ENCODE data around the gene CCDC126.

The CCDC126 gene

DNA sequence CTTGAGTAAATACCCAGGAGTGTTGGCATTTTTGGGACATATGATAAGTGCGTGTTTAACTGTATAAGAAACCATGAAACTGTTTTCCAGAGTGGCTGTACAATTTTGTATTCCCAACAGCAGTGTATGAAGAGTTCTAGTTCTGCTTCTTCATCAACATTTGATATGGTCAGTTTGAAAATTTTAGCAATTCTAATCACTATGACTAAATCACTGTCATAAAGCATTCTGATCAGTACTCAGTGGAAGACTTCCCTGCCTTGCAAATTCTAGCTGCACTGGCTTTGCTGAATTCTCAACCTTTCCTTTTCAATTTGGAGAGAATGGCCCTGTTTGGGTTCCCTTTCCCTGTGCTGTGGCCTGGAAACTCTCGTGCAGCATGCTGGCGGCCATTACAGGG is 64.2 kb downstream of the CCDC126 start (continued):
- no peak for TF ChIP-seq BCL11A (tag by site-specific recombination; IDR thresholded peaks at IDR 0.05; ENCODE audit: low read depth)
- TF ChIP-seq, protein P1, sequence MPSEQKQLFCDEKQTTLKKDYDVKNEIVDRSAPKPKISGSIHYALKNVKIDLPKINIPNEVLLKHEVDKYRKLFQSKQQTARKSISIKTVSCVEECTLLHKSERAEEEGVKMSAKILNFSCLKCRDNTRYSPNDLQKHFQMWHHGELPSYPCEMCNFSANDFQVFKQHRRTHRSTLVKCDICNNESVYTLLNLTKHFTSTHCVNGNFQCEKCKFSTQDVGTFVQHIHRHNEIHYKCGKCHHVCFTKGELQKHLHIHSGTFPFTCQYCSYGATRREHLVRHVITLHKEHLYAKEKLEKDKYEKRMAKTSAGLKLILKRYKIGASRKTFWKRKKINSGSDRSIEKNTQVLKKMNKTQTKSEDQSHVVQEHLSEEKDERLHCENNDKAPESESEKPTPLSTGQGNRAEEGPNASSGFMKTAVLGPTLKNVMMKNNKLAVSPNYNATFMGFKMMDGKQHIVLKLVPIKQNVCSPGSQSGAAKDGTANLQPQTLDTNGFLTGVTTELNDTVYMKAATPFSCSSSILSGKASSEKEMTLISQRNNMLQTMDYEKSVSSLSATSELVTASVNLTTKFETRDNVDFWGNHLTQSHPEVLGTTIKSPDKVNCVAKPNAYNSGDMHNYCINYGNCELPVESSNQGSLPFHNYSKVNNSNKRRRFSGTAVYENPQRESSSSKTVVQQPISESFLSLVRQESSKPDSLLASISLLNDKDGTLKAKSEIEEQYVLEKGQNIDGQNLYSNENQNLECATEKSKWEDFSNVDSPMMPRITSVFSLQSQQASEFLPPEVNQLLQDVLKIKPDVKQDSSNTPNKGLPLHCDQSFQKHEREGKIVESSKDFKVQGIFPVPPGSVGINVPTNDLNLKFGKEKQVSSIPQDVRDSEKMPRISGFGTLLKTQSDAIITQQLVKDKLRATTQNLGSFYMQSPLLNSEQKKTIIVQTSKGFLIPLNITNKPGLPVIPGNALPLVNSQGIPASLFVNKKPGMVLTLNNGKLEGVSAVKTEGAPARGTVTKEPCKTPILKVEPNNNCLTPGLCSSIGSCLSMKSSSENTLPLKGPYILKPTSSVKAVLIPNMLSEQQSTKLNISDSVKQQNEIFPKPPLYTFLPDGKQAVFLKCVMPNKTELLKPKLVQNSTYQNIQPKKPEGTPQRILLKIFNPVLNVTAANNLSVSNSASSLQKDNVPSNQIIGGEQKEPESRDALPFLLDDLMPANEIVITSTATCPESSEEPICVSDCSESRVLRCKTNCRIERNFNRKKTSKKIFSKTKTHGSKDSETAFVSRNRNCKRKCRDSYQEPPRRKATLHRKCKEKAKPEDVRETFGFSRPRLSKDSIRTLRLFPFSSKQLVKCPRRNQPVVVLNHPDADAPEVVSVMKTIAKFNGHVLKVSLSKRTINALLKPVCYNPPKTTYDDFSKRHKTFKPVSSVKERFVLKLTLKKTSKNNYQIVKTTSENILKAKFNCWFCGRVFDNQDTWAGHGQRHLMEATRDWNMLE (tag by site-specific recombination; conservative IDR thresholded peaks at IDR 0.05; ENCODE audit: low read depth) = no peak

DNA sequence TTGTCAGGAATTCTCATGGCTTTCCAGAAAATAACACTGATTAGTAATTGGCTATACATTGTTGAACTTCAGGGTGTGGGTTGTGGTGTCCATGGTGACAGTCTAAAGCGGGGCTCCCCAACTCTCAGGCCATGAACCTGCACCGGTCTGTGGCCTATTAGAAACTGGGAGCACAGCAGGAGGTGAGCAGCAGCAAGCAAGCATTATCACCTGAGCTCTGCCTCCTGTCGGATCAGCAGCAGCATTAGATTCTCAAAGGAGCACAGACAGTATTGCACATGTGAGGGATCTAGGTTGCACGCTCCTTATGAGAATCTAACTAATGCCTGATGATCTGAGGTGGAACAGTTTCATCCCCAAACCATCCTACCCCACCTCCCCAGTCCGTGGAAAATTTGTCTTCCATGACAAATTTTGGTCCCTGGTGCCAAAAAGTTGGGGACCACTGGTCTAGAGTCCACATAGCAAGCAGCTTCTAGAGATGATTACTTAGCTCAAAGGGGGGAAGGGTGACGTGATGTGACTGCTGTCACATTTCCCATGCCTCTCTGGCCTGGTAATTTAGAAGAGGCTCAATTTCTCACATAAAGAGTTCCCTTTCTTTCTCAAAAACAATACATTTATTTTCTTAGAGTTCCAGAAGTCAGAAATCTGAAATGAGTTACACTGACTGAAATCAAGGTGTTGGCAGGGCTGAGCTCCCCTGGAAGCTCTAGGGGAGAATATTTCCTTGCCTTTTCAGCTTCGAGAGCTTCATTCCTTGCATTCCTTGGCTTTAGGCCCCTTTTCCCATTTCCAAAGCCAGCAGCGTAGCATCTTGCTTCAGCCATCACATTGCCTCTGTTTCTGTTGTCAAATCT is 65.2 kb downstream of the CCDC126 start:
- CTCF ChIA-PET = interaction anchor here (0.6 to 1.5 kb wide), 2 partner anchors 35 to 93 kb away, joined by 3 read pairs; no protein-coding TSS in a partner anchor
- H3K9me3 ChIP-seq (ENCODE audit: control insufficient read depth, insufficient read depth, low read depth, low read length) = no peaks in the 10 kb centered on the region
- no peaks in the 10 kb centered on the region for H3K36me3 ChIP-seq (ENCODE audit: control insufficient read depth in 2 of 2, insufficient read depth in 1 of 2, low read length in 2 of 2)
- POLR2A ChIA-PET = no interaction called here
- H3K4me3 ChIP-seq (ENCODE audit: low read depth, low read length) = no peak overlapping the region
- H3K27ac ChIP-seq (ENCODE audit: extremely low read depth, low read depth, low read length) = no peak overlapping the region
- H3K4me1 ChIP-seq (ENCODE audit: control insufficient read depth, insufficient read depth, low read length) = no peaks in the 10 kb centered on the region
- TF ChIP-seq, protein P2, sequence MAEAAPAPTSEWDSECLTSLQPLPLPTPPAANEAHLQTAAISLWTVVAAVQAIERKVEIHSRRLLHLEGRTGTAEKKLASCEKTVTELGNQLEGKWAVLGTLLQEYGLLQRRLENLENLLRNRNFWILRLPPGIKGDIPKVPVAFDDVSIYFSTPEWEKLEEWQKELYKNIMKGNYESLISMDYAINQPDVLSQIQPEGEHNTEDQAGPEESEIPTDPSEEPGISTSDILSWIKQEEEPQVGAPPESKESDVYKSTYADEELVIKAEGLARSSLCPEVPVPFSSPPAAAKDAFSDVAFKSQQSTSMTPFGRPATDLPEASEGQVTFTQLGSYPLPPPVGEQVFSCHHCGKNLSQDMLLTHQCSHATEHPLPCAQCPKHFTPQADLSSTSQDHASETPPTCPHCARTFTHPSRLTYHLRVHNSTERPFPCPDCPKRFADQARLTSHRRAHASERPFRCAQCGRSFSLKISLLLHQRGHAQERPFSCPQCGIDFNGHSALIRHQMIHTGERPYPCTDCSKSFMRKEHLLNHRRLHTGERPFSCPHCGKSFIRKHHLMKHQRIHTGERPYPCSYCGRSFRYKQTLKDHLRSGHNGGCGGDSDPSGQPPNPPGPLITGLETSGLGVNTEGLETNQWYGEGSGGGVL (tag by site-specific recombination; IDR thresholded peaks at IDR 0.05) = no peak
- TF ChIP-seq ZNF394 (tag by site-specific recombination; IDR thresholded peaks at IDR 0.05; ENCODE audit: borderline replicate concordance) (no peak), ZNF426 (tag by site-specific recombination; IDR thresholded peaks at IDR 0.05) (no peak), ZNF114 (tag by site-specific recombination; IDR thresholded peaks at IDR 0.05) (no peak), ZNF548 (tag by site-specific recombination; IDR thresholded peaks at IDR 0.05) (no peak), KLF1 (tag by site-specific recombination; IDR thresholded peaks at IDR 0.05) (no peak), ZNF658 (tag by site-specific recombination; IDR thresholded peaks at IDR 0.05) (no peak), ZNF433 (tag by site-specific recombination; IDR thresholded peaks at IDR 0.05; ENCODE audit: low read depth) (no peak), FEZF1 (tag by site-specific recombination; IDR thresholded peaks at IDR 0.05) (no peak), ZBTB48 (tag by site-specific recombination; IDR thresholded peaks at IDR 0.05) (no peak), ZNF610 (tag by site-specific recombination; IDR thresholded peaks at IDR 0.05; ENCODE audit: borderline replicate concordance) (no peak), ZFP3 (tag by site-specific recombination; IDR thresholded peaks at IDR 0.05; ENCODE audit: low read depth) (no peak), ZNF138 (tag by site-specific recombination; IDR thresholded peaks at IDR 0.05; ENCODE audit: borderline replicate concordance) (no peak)
- TF ChIP-seq, protein P3, sequence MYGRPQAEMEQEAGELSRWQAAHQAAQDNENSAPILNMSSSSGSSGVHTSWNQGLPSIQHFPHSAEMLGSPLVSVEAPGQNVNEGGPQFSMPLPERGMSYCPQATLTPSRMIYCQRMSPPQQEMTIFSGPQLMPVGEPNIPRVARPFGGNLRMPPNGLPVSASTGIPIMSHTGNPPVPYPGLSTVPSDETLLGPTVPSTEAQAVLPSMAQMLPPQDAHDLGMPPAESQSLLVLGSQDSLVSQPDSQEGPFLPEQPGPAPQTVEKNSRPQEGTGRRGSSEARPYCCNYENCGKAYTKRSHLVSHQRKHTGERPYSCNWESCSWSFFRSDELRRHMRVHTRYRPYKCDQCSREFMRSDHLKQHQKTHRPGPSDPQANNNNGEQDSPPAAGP (tag by site-specific recombination; IDR thresholded peaks at IDR 0.05) = no peak
- TF ChIP-seq, protein P4, sequence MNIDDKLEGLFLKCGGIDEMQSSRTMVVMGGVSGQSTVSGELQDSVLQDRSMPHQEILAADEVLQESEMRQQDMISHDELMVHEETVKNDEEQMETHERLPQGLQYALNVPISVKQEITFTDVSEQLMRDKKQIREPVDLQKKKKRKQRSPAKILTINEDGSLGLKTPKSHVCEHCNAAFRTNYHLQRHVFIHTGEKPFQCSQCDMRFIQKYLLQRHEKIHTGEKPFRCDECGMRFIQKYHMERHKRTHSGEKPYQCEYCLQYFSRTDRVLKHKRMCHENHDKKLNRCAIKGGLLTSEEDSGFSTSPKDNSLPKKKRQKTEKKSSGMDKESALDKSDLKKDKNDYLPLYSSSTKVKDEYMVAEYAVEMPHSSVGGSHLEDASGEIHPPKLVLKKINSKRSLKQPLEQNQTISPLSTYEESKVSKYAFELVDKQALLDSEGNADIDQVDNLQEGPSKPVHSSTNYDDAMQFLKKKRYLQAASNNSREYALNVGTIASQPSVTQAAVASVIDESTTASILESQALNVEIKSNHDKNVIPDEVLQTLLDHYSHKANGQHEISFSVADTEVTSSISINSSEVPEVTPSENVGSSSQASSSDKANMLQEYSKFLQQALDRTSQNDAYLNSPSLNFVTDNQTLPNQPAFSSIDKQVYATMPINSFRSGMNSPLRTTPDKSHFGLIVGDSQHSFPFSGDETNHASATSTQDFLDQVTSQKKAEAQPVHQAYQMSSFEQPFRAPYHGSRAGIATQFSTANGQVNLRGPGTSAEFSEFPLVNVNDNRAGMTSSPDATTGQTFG (tag by site-specific recombination; IDR thresholded peaks at IDR 0.05; ENCODE audit: borderline replicate concordance) = no peak
- TF ChIP-seq, protein P5, sequence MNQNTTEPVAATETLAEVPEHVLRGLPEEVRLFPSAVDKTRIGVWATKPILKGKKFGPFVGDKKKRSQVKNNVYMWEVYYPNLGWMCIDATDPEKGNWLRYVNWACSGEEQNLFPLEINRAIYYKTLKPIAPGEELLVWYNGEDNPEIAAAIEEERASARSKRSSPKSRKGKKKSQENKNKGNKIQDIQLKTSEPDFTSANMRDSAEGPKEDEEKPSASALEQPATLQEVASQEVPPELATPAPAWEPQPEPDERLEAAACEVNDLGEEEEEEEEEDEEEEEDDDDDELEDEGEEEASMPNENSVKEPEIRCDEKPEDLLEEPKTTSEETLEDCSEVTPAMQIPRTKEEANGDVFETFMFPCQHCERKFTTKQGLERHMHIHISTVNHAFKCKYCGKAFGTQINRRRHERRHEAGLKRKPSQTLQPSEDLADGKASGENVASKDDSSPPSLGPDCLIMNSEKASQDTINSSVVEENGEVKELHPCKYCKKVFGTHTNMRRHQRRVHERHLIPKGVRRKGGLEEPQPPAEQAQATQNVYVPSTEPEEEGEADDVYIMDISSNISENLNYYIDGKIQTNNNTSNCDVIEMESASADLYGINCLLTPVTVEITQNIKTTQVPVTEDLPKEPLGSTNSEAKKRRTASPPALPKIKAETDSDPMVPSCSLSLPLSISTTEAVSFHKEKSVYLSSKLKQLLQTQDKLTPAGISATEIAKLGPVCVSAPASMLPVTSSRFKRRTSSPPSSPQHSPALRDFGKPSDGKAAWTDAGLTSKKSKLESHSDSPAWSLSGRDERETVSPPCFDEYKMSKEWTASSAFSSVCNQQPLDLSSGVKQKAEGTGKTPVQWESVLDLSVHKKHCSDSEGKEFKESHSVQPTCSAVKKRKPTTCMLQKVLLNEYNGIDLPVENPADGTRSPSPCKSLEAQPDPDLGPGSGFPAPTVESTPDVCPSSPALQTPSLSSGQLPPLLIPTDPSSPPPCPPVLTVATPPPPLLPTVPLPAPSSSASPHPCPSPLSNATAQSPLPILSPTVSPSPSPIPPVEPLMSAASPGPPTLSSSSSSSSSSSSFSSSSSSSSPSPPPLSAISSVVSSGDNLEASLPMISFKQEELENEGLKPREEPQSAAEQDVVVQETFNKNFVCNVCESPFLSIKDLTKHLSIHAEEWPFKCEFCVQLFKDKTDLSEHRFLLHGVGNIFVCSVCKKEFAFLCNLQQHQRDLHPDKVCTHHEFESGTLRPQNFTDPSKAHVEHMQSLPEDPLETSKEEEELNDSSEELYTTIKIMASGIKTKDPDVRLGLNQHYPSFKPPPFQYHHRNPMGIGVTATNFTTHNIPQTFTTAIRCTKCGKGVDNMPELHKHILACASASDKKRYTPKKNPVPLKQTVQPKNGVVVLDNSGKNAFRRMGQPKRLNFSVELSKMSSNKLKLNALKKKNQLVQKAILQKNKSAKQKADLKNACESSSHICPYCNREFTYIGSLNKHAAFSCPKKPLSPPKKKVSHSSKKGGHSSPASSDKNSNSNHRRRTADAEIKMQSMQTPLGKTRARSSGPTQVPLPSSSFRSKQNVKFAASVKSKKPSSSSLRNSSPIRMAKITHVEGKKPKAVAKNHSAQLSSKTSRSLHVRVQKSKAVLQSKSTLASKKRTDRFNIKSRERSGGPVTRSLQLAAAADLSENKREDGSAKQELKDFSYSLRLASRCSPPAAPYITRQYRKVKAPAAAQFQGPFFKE (tag by site-specific recombination; IDR thresholded peaks at IDR 0.05; ENCODE audit: borderline replicate concordance) = no peak
